Testis (tissue), 2 donors: ENCODE results near the gene CEP290.

Experiments used
- POLR2A ChIP-seq: fragments of 450-650 bp; IDR thresholded peaks from one replicate; pipeline ENCODE4 v1.6.1; 2017; ENCODE audit warnings: antibody characterized with exemption, mild to moderate bottlenecking, moderate library complexity
- TF ChIP-seq, protein P1 (sequence below), 3 experiments: fragments of 450-650 bp in 2 of 3; fragments of 200-600 bp in 1 of 3; sonication (generic) in 1 of 3; IDR thresholded peaks; one replicate each; pipeline ENCODE4 v1.5.1; 2016 to 2019; ENCODE audit warnings: antibody characterized with exemption in 3 of 3, mild to moderate bottlenecking in 2 of 3, moderate library complexity in 1 of 3

DNA sequence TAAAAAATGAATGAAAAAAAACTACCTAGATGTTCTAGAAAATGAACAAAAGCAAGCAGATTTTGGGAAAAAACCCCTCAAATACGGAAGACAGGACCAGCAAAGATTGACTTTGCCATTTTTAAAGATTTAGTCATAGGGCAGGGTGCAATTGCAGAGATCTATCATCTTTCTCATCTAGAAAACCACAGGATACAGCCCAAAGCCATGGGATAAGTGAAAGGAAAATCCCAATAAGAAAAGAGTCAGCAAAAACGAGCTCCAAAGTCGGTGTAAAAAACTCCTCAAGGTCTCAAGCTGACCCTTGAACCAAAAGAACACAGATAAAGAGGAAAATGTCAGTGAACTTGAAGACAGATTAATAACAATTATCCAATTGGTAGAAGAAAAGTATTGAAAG is 28.0 kb downstream of the CEP290 start:
- TF ChIP-seq, protein P1, sequence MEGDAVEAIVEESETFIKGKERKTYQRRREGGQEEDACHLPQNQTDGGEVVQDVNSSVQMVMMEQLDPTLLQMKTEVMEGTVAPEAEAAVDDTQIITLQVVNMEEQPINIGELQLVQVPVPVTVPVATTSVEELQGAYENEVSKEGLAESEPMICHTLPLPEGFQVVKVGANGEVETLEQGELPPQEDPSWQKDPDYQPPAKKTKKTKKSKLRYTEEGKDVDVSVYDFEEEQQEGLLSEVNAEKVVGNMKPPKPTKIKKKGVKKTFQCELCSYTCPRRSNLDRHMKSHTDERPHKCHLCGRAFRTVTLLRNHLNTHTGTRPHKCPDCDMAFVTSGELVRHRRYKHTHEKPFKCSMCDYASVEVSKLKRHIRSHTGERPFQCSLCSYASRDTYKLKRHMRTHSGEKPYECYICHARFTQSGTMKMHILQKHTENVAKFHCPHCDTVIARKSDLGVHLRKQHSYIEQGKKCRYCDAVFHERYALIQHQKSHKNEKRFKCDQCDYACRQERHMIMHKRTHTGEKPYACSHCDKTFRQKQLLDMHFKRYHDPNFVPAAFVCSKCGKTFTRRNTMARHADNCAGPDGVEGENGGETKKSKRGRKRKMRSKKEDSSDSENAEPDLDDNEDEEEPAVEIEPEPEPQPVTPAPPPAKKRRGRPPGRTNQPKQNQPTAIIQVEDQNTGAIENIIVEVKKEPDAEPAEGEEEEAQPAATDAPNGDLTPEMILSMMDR (IDR thresholded peaks at IDR 0.05) = no peak
- TF ChIP-seq POLR2A = no peak
